ENCODE data around the gene ZMYND11. TPM values are rescaled to one million over a fixed set of nuclear protein-coding genes. Genes with fewer than 3 reads are reported as not detected.

The ZMYND11 gene
- total RNA-seq, 1 donor from 2014 or later = 29.3 TPM

Other genes starting within 250 kb of the ZMYND11 start
- not detected in 2 replicates for gene TUBB8, start 86.2 kb upstream of the ZMYND11 start, total RNA-seq